ENCODE data around the gene VTN. TPM values are rescaled to one million over a fixed set of nuclear protein-coding genes. Genes with fewer than 3 reads are reported as not detected.

VTN gene
- total and polyA plus RNA-seq, 7 donors: 0.16 to 1.9 (median 0.43) TPM; not detected in 1

GRCh38 chr17:28335201-28335958 is 34.7 kb downstream of the VTN start, which contains the start of the genes IFT20 and TNFAIP1:
Gene IFT20 (minus strand): TSS chr17:28335472. CDS start chr17:28331985, 3,487 bp downstream.
Gene TNFAIP1 (plus strand): TSS chr17:28335761. CDS start chr17:28339522, 3,761 bp downstream.
- H3K36me3 ChIP-seq: peaks cover 15 to 29% (median 26%) of the 10 kb centered on the region in 4 donors
- no peaks in the 10 kb centered on the region for H3K9me3 ChIP-seq
- H3K27me3 ChIP-seq: no peaks in the 10 kb centered on the region
- peak; percentile 100 for DNase-seq
- no peak for TF ChIP-seq CTCF (IDR thresholded peaks at IDR 0.05)
- peak; percentile 95 to 97 (median 96) for TF ChIP-seq POLR2AphosphoS5 (IDR thresholded peaks at IDR 0.05)
- TF ChIP-seq EP300 (IDR thresholded peaks at IDR 0.05): peak in 1 of 4 donors; percentile 66
- peak; percentile 85 to 92 for TF ChIP-seq POLR2A (IDR thresholded peaks at IDR 0.05)
- H3K4me1 ChIP-seq: peaks cover 0 to 48% (median 41%) of the 10 kb centered on the region in 4 donors
- intact Hi-C loops (cut with DNase I): loop anchor here (1.0 to 5.0 kb wide), 3 partner anchors 17 to 617 kb away; partner anchors contain the start of genes PHF12, POLDIP2 and TMEM97
- peak within 1 kb of the TSS; percentile 93 to 95 (median 94) for H3K27ac ChIP-seq
- WGBS, 2 donors: 0 to 1% methylated on average over 62 of the region's 62 CpGs
- H3K4me3 ChIP-seq: peak within 1 kb of the TSS; percentile 72 to 99 (median 81)

GRCh38 chr17:28334666-28335200 is 35.4 kb downstream of the VTN start:
- intact Hi-C loops (cut with DNase I): loop anchor here (1.0 to 5.0 kb wide), 3 partner anchors 16 to 618 kb away; partner anchors contain the start of genes PHF12, POLDIP2 and TMEM97
- 6 to 11% methylated on average over 18 of the region's 18 CpGs for whole genome bisulfite sequencing, 2 donors

GRCh38 chr17:28334171-28334570 is 35.9 kb downstream of the VTN start:
- H3K4me3 ChIP-seq: peak overlapping the region; percentile 72 to 99 (median 81)
- intact Hi-C loops (cut with DNase I): loop anchor here (2.0 kb wide), 1 partner anchor 15 kb away; the partner anchor contains the start of gene TMEM97
- peaks cover 0 to 48% (median 41%) of the 10 kb centered on the region in 4 donors for H3K4me1 ChIP-seq

More at GRCh38 chr17:28334666-28335200, 35.4 kb downstream of the VTN start:
- H3K27me3 ChIP-seq: no peaks in the 10 kb centered on the region
- H3K36me3 ChIP-seq: peaks cover 12 to 29% (median 23%) of the 10 kb centered on the region in 4 donors
- DNase-seq: peak; percentile 47
- no peaks in the 10 kb centered on the region for H3K9me3 ChIP-seq
- peak overlapping the region; percentile 85 to 95 (median 93) for H3K27ac ChIP-seq
- peaks cover 0 to 48% (median 41%) of the 10 kb centered on the region in 4 donors for H3K4me1 ChIP-seq
- peak overlapping the region; percentile 72 to 99 (median 81) for H3K4me3 ChIP-seq
- no peak for TF ChIP-seq CTCF (IDR thresholded peaks at IDR 0.05)
- no peak for TF ChIP-seq POLR2AphosphoS5 (IDR thresholded peaks at IDR 0.05)
- no peak for TF ChIP-seq POLR2A (IDR thresholded peaks at IDR 0.05)
- TF ChIP-seq EP300 (IDR thresholded peaks at IDR 0.05): no peak

More at GRCh38 chr17:28334171-28334570, 35.9 kb downstream of the VTN start:
- TF ChIP-seq POLR2A (IDR thresholded peaks at IDR 0.05) (no peak), POLR2AphosphoS5 (IDR thresholded peaks at IDR 0.05) (no peak), CTCF (IDR thresholded peaks at IDR 0.05) (no peak), EP300 (IDR thresholded peaks at IDR 0.05) (no peak)
- 64 to 69% methylated on average over 6 of the region's 6 CpGs for WGBS, 2 donors
- peak; percentile 15 for DNase-seq
- H3K9me3 ChIP-seq: no peaks in the 10 kb centered on the region
- H3K27ac ChIP-seq: peak overlapping the region in 2 of 4 donors; percentile 93 to 95
- H3K27me3 ChIP-seq: no peaks in the 10 kb centered on the region
- peaks cover 16 to 32% (median 24%) of the 10 kb centered on the region in 4 donors for H3K36me3 ChIP-seq
